Mesenchymal stem cell (in vitro differentiated cells and primary cell): ENCODE data around the gene CFAP100.

ENCODE experiments used
- DNase-seq: peaks from one replicate; pipeline ENCODE4 v3.0.0-alpha.2; 2013
- H2AFZ ChIP-seq: one replicate; pipeline ENCODE4 v1.6.1; 2013; ENCODE audit warnings: low read depth, mild to moderate bottlenecking, control low read depth, inconsistent platforms, low read length, moderate library complexity
- H2AK5ac ChIP-seq: 2 replicates; pipeline ENCODE4 v1.6.1; 2013; ENCODE audit warnings: low read length, moderate library complexity, mild to moderate bottlenecking, inconsistent platforms; ENCODE audit not compliant: severe bottlenecking
- H2BK120ac ChIP-seq: one replicate; pipeline ENCODE4 v1.6.1; 2013; ENCODE audit warnings: low read depth, mild to moderate bottlenecking, inconsistent platforms, low read length, moderate library complexity
- H2BK12ac ChIP-seq, 2 experiments: one replicate each; pipeline ENCODE4 v1.6.1; 2013; ENCODE audit warnings: inconsistent platforms in 2 of 2, low read length in 2 of 2, mild to moderate bottlenecking in 2 of 2, moderate library complexity in 2 of 2, control low read depth in 1 of 2
- H2BK15ac ChIP-seq: one replicate; pipeline ENCODE4 v1.6.1; 2013; ENCODE audit warnings: mild to moderate bottlenecking, low read depth, inconsistent platforms; ENCODE audit not compliant: poor library complexity, severe bottlenecking
- H2BK5ac ChIP-seq: 2 replicates; pipeline ENCODE4 v1.6.1; 2013; ENCODE audit warnings: low read depth, mild to moderate bottlenecking, low read length, control low read depth, inconsistent platforms; ENCODE audit not compliant: poor library complexity, severe bottlenecking
- H3K14ac ChIP-seq, 2 experiments: one replicate each; pipeline ENCODE4 v1.6.1; 2013; ENCODE audit warnings: inconsistent platforms in 2 of 2, low read length in 2 of 2, control low read depth in 1 of 2, mild to moderate bottlenecking in 1 of 2, moderate library complexity in 1 of 2
- H3K18ac ChIP-seq, 2 experiments: one replicate each; pipeline ENCODE4 v1.6.1; 2013; ENCODE audit warnings: inconsistent platforms in 2 of 2, low read length in 2 of 2, control low read depth in 1 of 2, low read depth in 1 of 2, mild to moderate bottlenecking in 1 of 2
- H3K23ac ChIP-seq, 2 experiments: one replicate each; pipeline ENCODE4 v1.6.1; 2013; ENCODE audit warnings: inconsistent platforms in 2 of 2, low read length in 2 of 2, mild to moderate bottlenecking in 2 of 2, moderate library complexity in 2 of 2, control low read depth in 1 of 2
- H3K27ac ChIP-seq: 2 replicates; pipeline ENCODE4 v1.5.1; 2013; ENCODE audit warnings: mild to moderate bottlenecking, moderate library complexity, low read length, control low read depth, inconsistent platforms; ENCODE audit not compliant: poor library complexity, severe bottlenecking
- H3K27me3 ChIP-seq, 2 experiments: 2 replicates each; pipeline versions ENCODE4 v1.6.1 to v1.7.0; 2013; ENCODE audit warnings: low read length in 2 of 2, mild to moderate bottlenecking in 2 of 2, moderate library complexity in 2 of 2, control low read depth in 1 of 2, inconsistent platforms in 1 of 2; ENCODE audit not compliant: control insufficient read depth in 1 of 2, insufficient read depth in 1 of 2
- H3K36me3 ChIP-seq, 2 experiments: 2 replicates each; pipeline versions ENCODE4 v1.6.1 to v1.7.0; 2013; ENCODE audit warnings: low read length in 2 of 2, control low read depth in 1 of 2, inconsistent platforms in 1 of 2, low read depth in 1 of 2, mild to moderate bottlenecking in 1 of 2; ENCODE audit not compliant: insufficient read depth in 2 of 2, control insufficient read depth in 1 of 2
- H3K4ac ChIP-seq, 2 experiments: one replicate each; pipeline ENCODE4 v1.6.1; 2013; ENCODE audit warnings: inconsistent platforms in 2 of 2, low read length in 2 of 2, mild to moderate bottlenecking in 2 of 2, moderate library complexity in 2 of 2, control low read depth in 1 of 2, low read depth in 1 of 2
- H3K4me1 ChIP-seq: 2 replicates; pipeline ENCODE4 v1.6.1; 2013; ENCODE audit warnings: low read depth, low read length, control low read depth; ENCODE audit not compliant: control insufficient read depth, insufficient read depth
- H3K4me2 ChIP-seq: 2 replicates; pipeline ENCODE4 v1.6.1; 2013; ENCODE audit warnings: low read length, mild to moderate bottlenecking, inconsistent platforms; ENCODE audit not compliant: poor library complexity, severe bottlenecking
- H3K4me3 ChIP-seq, 2 experiments: 2 replicates each; pipeline versions ENCODE4 v1.5.1 to v1.7.0; 2013; ENCODE audit warnings: low read length in 2 of 2, mild to moderate bottlenecking in 2 of 2, control low read depth in 1 of 2, low read depth in 1 of 2; ENCODE audit not compliant: insufficient read depth in 1 of 2
- H3K79me1 ChIP-seq: replicated peaks from 2 replicates; pipeline ENCODE4 v1.6.1; 2013; ENCODE audit warnings: mild to moderate bottlenecking, control low read depth, low read length, inconsistent platforms; ENCODE audit not compliant: poor library complexity, severe bottlenecking
- H3K9ac ChIP-seq: 2 replicates; pipeline ENCODE4 v1.7.0; 2013; ENCODE audit warnings: mild to moderate bottlenecking, low read length, moderate library complexity
- H3K9me3 ChIP-seq: 2 replicates; pipeline ENCODE4 v1.7.0; 2013; ENCODE audit warnings: mild to moderate bottlenecking, low read length; ENCODE audit not compliant: control insufficient read depth
- H4K8ac ChIP-seq: one replicate; pipeline ENCODE4 v1.6.1; 2013; ENCODE audit warnings: inconsistent platforms, mild to moderate bottlenecking, low read length, moderate library complexity
- H4K91ac ChIP-seq: one replicate; pipeline ENCODE4 v1.6.1; 2013; ENCODE audit warnings: mild to moderate bottlenecking, low read length, inconsistent platforms
- WGBS: methylation state at CpG from one replicate; pipeline ENCODE4 v1.1.7; 2013; ENCODE audit warnings: mixed read lengths; 5-methylcytosine and 5-hydroxymethylcytosine counted together

Gene CFAP100

GRCh38 chr3:126448893-126449180 lies 54.1 kb downstream of the CFAP100 start:
- 98% methylated on average over 7 of the region's 8 CpGs for WGBS
- no peak overlapping the region for H2AK5ac ChIP-seq

GRCh38 chr3:126449621-126450051 lies 54.9 kb downstream of the CFAP100 start:
- H2BK12ac ChIP-seq, result no peak overlapping the region
- no peak overlapping the region for H4K91ac ChIP-seq
- H2BK15ac ChIP-seq, result no peak overlapping the region
- H3K27ac ChIP-seq, result no peak overlapping the region
- peaks cover 19% of the 10 kb centered on the region for H3K4me1 ChIP-seq
- no peak overlapping the region for H3K4me2 ChIP-seq
- H3K36me3 ChIP-seq, result peaks cover 43 to 75% of the 10 kb centered on the region in 2 experiments
- H3K14ac ChIP-seq, result no peak overlapping the region
- H2AFZ ChIP-seq, result no peak overlapping the region
- H3K27me3 ChIP-seq, result no peaks in the 10 kb centered on the region
- no peak overlapping the region for H3K9ac ChIP-seq
- H3K4me3 ChIP-seq, result no peak overlapping the region
- H2AK5ac ChIP-seq, result no peak overlapping the region
- H4K8ac ChIP-seq, result no peak overlapping the region
- H3K4ac ChIP-seq, result no peak overlapping the region
- no peak overlapping the region for H2BK5ac ChIP-seq
- no peak overlapping the region for H2BK120ac ChIP-seq
- DNase-seq, result no peak
- 97% methylated on average over 11 of the region's 11 CpGs for WGBS
- no peak overlapping the region for H3K23ac ChIP-seq
- no peak overlapping the region for H3K18ac ChIP-seq
- peaks cover 25% of the 10 kb centered on the region for H3K79me1 ChIP-seq
- H3K9me3 ChIP-seq, result no peaks in the 10 kb centered on the region

More at GRCh38 chr3:126448893-126449180, 54.1 kb downstream of the CFAP100 start:
- no peak for DNase-seq
- peaks cover 43 to 68% of the 10 kb centered on the region in 2 experiments for H3K36me3 ChIP-seq
- no peak overlapping the region for H3K18ac ChIP-seq
- H2BK5ac ChIP-seq, result no peak overlapping the region
- no peak overlapping the region for H2BK12ac ChIP-seq
- no peak overlapping the region for H2BK120ac ChIP-seq
- no peak overlapping the region for H3K23ac ChIP-seq
- H3K4me3 ChIP-seq, result no peak overlapping the region
- peaks cover 19% of the 10 kb centered on the region for H3K4me1 ChIP-seq
- H4K8ac ChIP-seq, result no peak overlapping the region
- H4K91ac ChIP-seq, result no peak overlapping the region
- no peak overlapping the region for H2BK15ac ChIP-seq
- no peaks in the 10 kb centered on the region for H3K27me3 ChIP-seq
- H3K9me3 ChIP-seq, result no peaks in the 10 kb centered on the region
- no peak overlapping the region for H2AFZ ChIP-seq
- H3K79me1 ChIP-seq, result peaks cover 22% of the 10 kb centered on the region
- no peak overlapping the region for H3K14ac ChIP-seq
- no peak overlapping the region for H3K4me2 ChIP-seq
- H3K9ac ChIP-seq, result no peak overlapping the region
- H3K27ac ChIP-seq, result no peak overlapping the region
- no peak overlapping the region for H3K4ac ChIP-seq

- Histone ChIP-seq H3K4me1 (peaks cover 18% of the 10 kb centered on the region), H3K9me3 (no peaks in the 10 kb centered on the region), H3K18ac (no peak overlapping the region)
Measured at GRCh38 chr3:126450219-126450618, 55.5 kb downstream of the CFAP100 start.

GRCh38 chr3:126450744-126451143 lies 56.0 kb downstream of the CFAP100 start:
- Histone ChIP-seq H3K4ac (no peak overlapping the region), H2BK5ac (no peak overlapping the region), H3K9ac (no peak overlapping the region), H2AK5ac (no peak overlapping the region), H3K9me3 (no peaks in the 10 kb centered on the region), H3K4me1 (peaks cover 13% of the 10 kb centered on the region), H3K18ac (no peak overlapping the region), H3K79me1 (peaks cover 27% of the 10 kb centered on the region), H3K23ac (no peak overlapping the region), H3K27me3 (no peaks in the 10 kb centered on the region), H2AFZ (no peak overlapping the region), H2BK15ac (no peak overlapping the region), H2BK120ac (no peak overlapping the region), H3K14ac (no peak overlapping the region), H3K4me3 (no peak overlapping the region), H3K27ac (no peak overlapping the region), H3K36me3 (peaks cover 43 to 80% of the 10 kb centered on the region in 2 experiments), H4K8ac (no peak overlapping the region), H2BK12ac (no peak overlapping the region), H4K91ac (no peak overlapping the region), H3K4me2 (no peak overlapping the region)
- WGBS, result 95% methylated on average over 3 of the region's 3 CpGs
- no peak for DNase-seq

More at GRCh38 chr3:126450219-126450618, 55.5 kb downstream of the CFAP100 start:
- Histone ChIP-seq H2BK120ac (no peak overlapping the region), H3K9ac (no peak overlapping the region), H3K79me1 (peaks cover 25% of the 10 kb centered on the region), H2BK12ac (no peak overlapping the region), H3K27me3 (no peaks in the 10 kb centered on the region), H2AFZ (no peak overlapping the region), H3K36me3 (peaks cover 43 to 80% of the 10 kb centered on the region in 2 experiments), H3K4ac (no peak overlapping the region), H3K4me2 (no peak overlapping the region), H4K8ac (no peak overlapping the region), H2AK5ac (no peak overlapping the region), H3K4me3 (no peak overlapping the region), H3K23ac (no peak overlapping the region), H3K27ac (no peak overlapping the region), H2BK15ac (no peak overlapping the region), H2BK5ac (no peak overlapping the region), H4K91ac (no peak overlapping the region), H3K14ac (no peak overlapping the region)
- 84% methylated on average over 9 of the region's 9 CpGs for WGBS
- DNase-seq, result no peak
